Amniotic stem cell (primary cell): ENCODE measurements around the gene IPPK.

Experiments used
- DNase-seq: peaks from one replicate; lab custom pipeline; 2025; lab: John Stamatoyannopoulos, UW

Gene IPPK

GRCh38 chr9:92669890-92670708 lies at the start of gene IPPK:
Gene IPPK, minus strand, starts transcription at chr9:92670131. Its CDS starts 143 bp downstream, at chr9:92669988.
- DNase-seq, result peak; percentile 97

GRCh38 chr9:92719028-92719647 lies 49.2 kb upstream of the IPPK start:
- no peak for DNase-seq

GRCh38 chr9:92718086-92719001 lies 48.4 kb upstream of the IPPK start:
- no peak for DNase-seq

- DNase-seq, result no peak
Observed at GRCh38 chr9:92717201-92718085, 47.5 kb upstream of the IPPK start.

GRCh38 chr9:92716557-92716956 lies 46.6 kb upstream of the IPPK start:
- no peak for DNase-seq

- no peak for DNase-seq
Observed at GRCh38 chr9:92715488-92716231, 45.7 kb upstream of the IPPK start.

GRCh38 chr9:92714787-92715487 lies 45.0 kb upstream of the IPPK start:
- no peak for DNase-seq

- DNase-seq, result no peak
Observed at GRCh38 chr9:92714016-92714415, 44.1 kb upstream of the IPPK start.

GRCh38 chr9:92713528-92713927 lies 43.6 kb upstream of the IPPK start:
- DNase-seq, result no peak

- DNase-seq, result no peak
Observed at GRCh38 chr9:92712767-92713166, 42.8 kb upstream of the IPPK start.

- DNase-seq, result no peak
Observed at GRCh38 chr9:92711844-92712243, 41.9 kb upstream of the IPPK start.

- no peak for DNase-seq
Observed at GRCh38 chr9:92711146-92711545, 41.2 kb upstream of the IPPK start.

GRCh38 chr9:92710368-92710767 lies 40.4 kb upstream of the IPPK start:
- DNase-seq, result no peak

- no peak for DNase-seq
Observed at GRCh38 chr9:92709954-92710353, 40.0 kb upstream of the IPPK start.

- no peak for DNase-seq
Observed at GRCh38 chr9:92709240-92709639, 39.3 kb upstream of the IPPK start.

- DNase-seq, result no peak
Observed at GRCh38 chr9:92707530-92707929, 37.6 kb upstream of the IPPK start.

GRCh38 chr9:92706218-92706940 lies 36.4 kb upstream of the IPPK start:
- DNase-seq, result no peak

- no peak for DNase-seq
Observed at GRCh38 chr9:92704528-92704927, 34.6 kb upstream of the IPPK start.

- no peak for DNase-seq
Observed at GRCh38 chr9:92696619-92697018, 26.7 kb upstream of the IPPK start.
